HepG2 (cell line): Measurements from ENCODE around the gene PIP5KL1. TPM values are rescaled to one million over a fixed set of nuclear protein-coding genes. Genes with fewer than 3 reads are reported as not detected.

ENCODE experiments used
- ATAC-seq: fragments of 200-7000 bp; cut with Tn5 transposase; 3 replicates; pipeline ENCODE4 v1.9.1; 2020; ENCODE audit warnings: mild to moderate bottlenecking, moderate library complexity
- BruUV-seq: library from RNA; stranded (reverse); fragments of 400-500 nt; replicated peaks from 2 replicates; lab custom pipeline; 2021; lab: Mats Ljungman, UMichigan
- CTCF ChIA-PET: fragments of 300-600 bp; formaldehyde crosslinking; extraction: SDS; loops from one replicate; lab custom pipeline; 2021; ENCODE audit warnings: low total read pairs, inconsistent platforms, low intra/inter-chr PET ratio; lab: Yijun Ruan, JAX
- POLR2A ChIA-PET: fragments of 350-600 bp; sonication (Branson Sonifier 250); formaldehyde crosslinking; loops from one replicate; lab custom pipeline; 2020; ENCODE audit warnings: antibody characterized with exemption, inconsistent platforms; lab: Yijun Ruan, JAX
- DNase-seq: peaks from one replicate; pipeline ENCODE4 v3.0.0-alpha.2; 2015; ENCODE audit warnings: low spot score
- FAIRE-seq: peaks from 3 replicates; lab custom pipeline; 2011; peaks lifted over from hg19 to GRCh38; lab: Jason Lieb, UNC
- H2AFZ ChIP-seq: one replicate; pipeline ENCODE4 v1.6.1; 2011; ENCODE audit warnings: low read length, inconsistent platforms
- H3K27ac ChIP-seq: fragments of 300-600 bp; 3 replicates; pipeline ENCODE4 v1.8.0; 2011; ENCODE audit warnings: mixed run types, mild to moderate bottlenecking, mixed read lengths, low read length, inconsistent platforms; ENCODE audit not compliant: insufficient read depth; ENCODE audit errors: extremely low read length
- H3K27me3 ChIP-seq, 2 experiments: fragments of 200-600 bp in 1 of 2; 2 replicates in 1 of 2; 3 replicates in 1 of 2; pipeline versions ENCODE4 v1.6.0 to v1.8.0; 2011; ENCODE audit warnings: low read length in 2 of 2, mild to moderate bottlenecking in 2 of 2, moderate library complexity in 2 of 2, inconsistent platforms in 1 of 2; ENCODE audit not compliant: insufficient read depth in 2 of 2, control insufficient read depth in 1 of 2
- H3K36me3 ChIP-seq, 2 experiments: fragments of 200-600 bp in 1 of 2; replicated peaks in 1 of 2; 2 replicates in 1 of 2; 3 replicates in 1 of 2; pipeline versions ENCODE4 v1.5.1 to v1.8.0; 2011; ENCODE audit warnings: low read length in 2 of 2, inconsistent platforms in 1 of 2; ENCODE audit not compliant: insufficient read depth in 2 of 2, control insufficient read depth in 1 of 2
- H3K4me1 ChIP-seq: 2 replicates; pipeline ENCODE4 v1.5.1; 2012; ENCODE audit warnings: low read length, inconsistent platforms; ENCODE audit not compliant: insufficient read depth
- H3K4me2 ChIP-seq: 2 replicates; pipeline ENCODE4 v1.6.0; 2011; ENCODE audit warnings: low read depth, low read length, inconsistent platforms
- H3K4me3 ChIP-seq, 3 experiments: fragments of 200-600 bp in 1 of 3; sonication (generic), shearing (Covaris generic) in 1 of 3; replicated peaks in 1 of 3; 2 replicates each; pipeline ENCODE4 v1.5.1; 2011 to 2016; ENCODE audit warnings: low read length in 3 of 3, inconsistent platforms in 2 of 3, low read depth in 2 of 3, mild to moderate bottlenecking in 2 of 3, control low read depth in 1 of 3, mixed read lengths in 1 of 3; ENCODE audit not compliant: insufficient read depth in 1 of 3
- H3K79me2 ChIP-seq: one replicate; pipeline ENCODE4 v1.6.1; 2011; ENCODE audit warnings: low read length, inconsistent platforms; ENCODE audit not compliant: insufficient read depth
- H3K9ac ChIP-seq: 2 replicates; pipeline ENCODE4 v1.6.0; 2011; ENCODE audit warnings: mild to moderate bottlenecking, low read depth, low read length, inconsistent platforms; ENCODE audit not compliant: insufficient read depth
- H3K9me3 ChIP-seq: 2 replicates; pipeline ENCODE4 v1.5.1; 2012; ENCODE audit warnings: mild to moderate bottlenecking, low read length
- H4K20me1 ChIP-seq: 2 replicates; pipeline ENCODE4 v1.6.0; 2011; ENCODE audit warnings: inconsistent platforms, mild to moderate bottlenecking, low read length, moderate library complexity; ENCODE audit not compliant: insufficient read depth
- ARNT2 ChIP-seq: sonication (generic); formaldehyde crosslinking; IDR thresholded peaks from 2 replicates; pipeline ENCODE4 v1.8.0; 2022; ENCODE audit warnings: mild to moderate bottlenecking, low read depth, missing genetic modification reagents, moderate library complexity
- BCL6 ChIP-seq: IDR thresholded peaks from 2 replicates; pipeline ENCODE4 v1.6.1; 2016; ENCODE audit warnings: missing genetic modification reagents, missing compliant biosample characterization
- CCAR2 ChIP-seq: fragments of 200-400 bp; formaldehyde crosslinking; optimal IDR thresholded peaks from 2 replicates; pipeline ENCODE3; 2018; ENCODE audit warnings: low read depth, mild to moderate bottlenecking, low read length, moderate library complexity
- HDAC1 ChIP-seq: sonication (generic); formaldehyde crosslinking; IDR thresholded peaks from 2 replicates; pipeline ENCODE4 v1.5.1; 2020; ENCODE audit warnings: mild to moderate bottlenecking, missing genetic modification reagents
- RFX3 ChIP-seq: IDR thresholded peaks from 2 replicates; pipeline ENCODE4 v1.6.1; 2016; ENCODE audit warnings: missing biosample characterization, missing genetic modification reagents
- SNAI1 ChIP-seq: sonication (generic); formaldehyde crosslinking; IDR thresholded peaks from 2 replicates; pipeline ENCODE4 v1.5.0; 2020; ENCODE audit warnings: mild to moderate bottlenecking, missing genetic modification reagents, borderline replicate concordance
- WIZ ChIP-seq: sonication (generic); formaldehyde crosslinking; IDR thresholded peaks from 2 replicates; pipeline ENCODE4 v1.5.1; 2020; ENCODE audit warnings: mild to moderate bottlenecking, missing genetic modification reagents
- YEATS4 ChIP-seq: sonication (generic); formaldehyde crosslinking; IDR thresholded peaks from 2 replicates; pipeline ENCODE4 v1.4.0; 2020; ENCODE audit warnings: missing genetic modification reagents, borderline replicate concordance
- ZNF142 ChIP-seq: sonication (generic); formaldehyde crosslinking; IDR thresholded peaks from 2 replicates; pipeline ENCODE4 v1.4.0; 2020; ENCODE audit warnings: missing genetic modification reagents
- ZNF570 ChIP-seq: sonication (generic); formaldehyde crosslinking; IDR thresholded peaks from 2 replicates; pipeline ENCODE4 v1.4.0; 2020; ENCODE audit warnings: mild to moderate bottlenecking, missing genetic modification reagents, borderline replicate concordance
- ZNF761 ChIP-seq: sonication (generic); formaldehyde crosslinking; conservative IDR thresholded peaks from 2 replicates; pipeline ENCODE4 v1.4.0; 2020; ENCODE audit warnings: mild to moderate bottlenecking, missing genetic modification reagents
- WGBS: methylation state at CpG from one replicate; pipeline ENCODE4 v1.1.6; 2017; ENCODE audit warnings: low lambda C conversion rate; 5-methylcytosine and 5-hydroxymethylcytosine counted together
- in situ Hi-C: cut with HindIII; loops from 2 replicates; pipeline ENCODE4 v1.10.0; 2017; ENCODE audit warnings: low pct_unique_long_range_greater_than_20kb; ENCODE audit not compliant: extremely low pct_ligation_motif_present
- intact Hi-C: fragments of 100-400 bp; cut with micrococcal nuclease; formaldehyde crosslinking; loops from one replicate; pipeline ENCODE4 v1.10.0; 2022; ENCODE audit not compliant: unreplicated experiment
- polyA plus RNA-seq, 8 experiments: library from polyadenylated mRNA; depleted of rRNA in 3 of 8; stranded (reverse) in 7 of 8; unstranded in 1 of 8; fragments of >200 nt; fragmentation: Illumina TruSeq in 4 of 8; extraction: Trizol in 4 of 8; gene quantifications; 2 replicates each; pipeline versions ENCODE4 v1.2.1 to v1.2.3, GENCODE V29; 2011 to 2016; ENCODE audit warnings: low read depth in 4 of 8, missing spikeins in 1 of 8, mixed read lengths in 1 of 8; ENCODE audit not compliant: insufficient read depth in 1 of 8
- total RNA-seq, 5 experiments: library from RNA; depleted of rRNA; stranded (reverse); fragments of >200 nt; fragmentation: Illumina TruSeq; extraction: Trizol; gene quantifications; 2 replicates each; pipeline ENCODE4 v1.2.3, GENCODE V29; 2016; ENCODE audit warnings: low read depth in 1 of 5
- TF ChIP-seq, protein P1 (sequence below): sonication (generic); formaldehyde crosslinking; IDR thresholded peaks from 2 replicates; pipeline ENCODE4 v1.5.1; 2020; ENCODE audit warnings: missing genetic modification reagents, mild to moderate bottlenecking, borderline replicate concordance
- TF ChIP-seq, protein P2 (sequence below): sonication (generic); formaldehyde crosslinking; IDR thresholded peaks from 2 replicates; pipeline ENCODE4 v1.4.0; 2020; ENCODE audit warnings: missing genetic modification reagents, borderline replicate concordance

The PIP5KL1 gene
- total and polyA plus RNA-seq, 2 of the 13 experiments (the other 11 are each of a cell fraction or from before 2014, with no cell fraction given), result 0.20 to 0.49 TPM

GRCh38 chr9:127884976-127885490 lies 45.5 kb downstream of the PIP5KL1 start:
- no TSS peak for BruUV-seq
- intact Hi-C loops (no loop called here), in situ Hi-C loops (no loop called here)
- Histone ChIP-seq H4K20me1 (no peaks in the 10 kb centered on the region), H2AFZ (no peak overlapping the region), H3K36me3 (peaks cover 9 to 23% of the 10 kb centered on the region in 2 experiments; a peak in 4 of 5 replicates), H3K4me1 (peaks cover 4% of the 10 kb centered on the region; the same call in 1 of the 2 replicates), H3K9ac (no peak overlapping the region), H3K4me3 (no peak overlapping the region), H3K79me2 (no peaks in the 10 kb centered on the region), H3K9me3 (no peaks in the 10 kb centered on the region), H3K27ac (no peak overlapping the region), H3K27me3 (no peaks in the 10 kb centered on the region), H3K4me2 (no peak overlapping the region)
- POLR2A ChIA-PET, result interaction anchor here (0.7 to 2.7 kb wide), 5 partner anchors 10 to 83 kb away, joined by 3 to 12 read pairs (median 3); partner anchors contain the start of genes FPGS and ST6GALNAC4
- FAIRE-seq, result no peak
- 98% methylated on average over 9 of the region's 15 CpGs for WGBS
- no peak for DNase-seq
- CTCF ChIA-PET, result no interaction called here
- no peak; the same call in 2 of the 3 replicates for ATAC-seq
- TF ChIP-seq SNAI1 (CRISPR knock-in tag) (no peak), ZNF761 (CRISPR knock-in tag) (no peak), RFX3 (no peak), BCL6 (no peak), ZNF142 (CRISPR knock-in tag) (no peak), HDAC1 (CRISPR knock-in tag) (no peak), CCAR2 (no peak), WIZ (CRISPR knock-in tag) (no peak), ZNF570 (CRISPR knock-in tag) (no peak), YEATS4 (CRISPR knock-in tag) (no peak), ARNT2 (CRISPR knock-in tag) (no peak)
- TF ChIP-seq, protein P1, sequence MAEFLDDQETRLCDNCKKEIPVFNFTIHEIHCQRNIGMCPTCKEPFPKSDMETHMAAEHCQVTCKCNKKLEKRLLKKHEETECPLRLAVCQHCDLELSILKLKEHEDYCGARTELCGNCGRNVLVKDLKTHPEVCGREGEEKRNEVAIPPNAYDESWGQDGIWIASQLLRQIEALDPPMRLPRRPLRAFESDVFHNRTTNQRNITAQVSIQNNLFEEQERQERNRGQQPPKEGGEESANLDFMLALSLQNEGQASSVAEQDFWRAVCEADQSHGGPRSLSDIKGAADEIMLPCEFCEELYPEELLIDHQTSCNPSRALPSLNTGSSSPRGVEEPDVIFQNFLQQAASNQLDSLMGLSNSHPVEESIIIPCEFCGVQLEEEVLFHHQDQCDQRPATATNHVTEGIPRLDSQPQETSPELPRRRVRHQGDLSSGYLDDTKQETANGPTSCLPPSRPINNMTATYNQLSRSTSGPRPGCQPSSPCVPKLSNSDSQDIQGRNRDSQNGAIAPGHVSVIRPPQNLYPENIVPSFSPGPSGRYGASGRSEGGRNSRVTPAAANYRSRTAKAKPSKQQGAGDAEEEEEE (CRISPR knock-in tag), result no peak
- TF ChIP-seq, protein P2, sequence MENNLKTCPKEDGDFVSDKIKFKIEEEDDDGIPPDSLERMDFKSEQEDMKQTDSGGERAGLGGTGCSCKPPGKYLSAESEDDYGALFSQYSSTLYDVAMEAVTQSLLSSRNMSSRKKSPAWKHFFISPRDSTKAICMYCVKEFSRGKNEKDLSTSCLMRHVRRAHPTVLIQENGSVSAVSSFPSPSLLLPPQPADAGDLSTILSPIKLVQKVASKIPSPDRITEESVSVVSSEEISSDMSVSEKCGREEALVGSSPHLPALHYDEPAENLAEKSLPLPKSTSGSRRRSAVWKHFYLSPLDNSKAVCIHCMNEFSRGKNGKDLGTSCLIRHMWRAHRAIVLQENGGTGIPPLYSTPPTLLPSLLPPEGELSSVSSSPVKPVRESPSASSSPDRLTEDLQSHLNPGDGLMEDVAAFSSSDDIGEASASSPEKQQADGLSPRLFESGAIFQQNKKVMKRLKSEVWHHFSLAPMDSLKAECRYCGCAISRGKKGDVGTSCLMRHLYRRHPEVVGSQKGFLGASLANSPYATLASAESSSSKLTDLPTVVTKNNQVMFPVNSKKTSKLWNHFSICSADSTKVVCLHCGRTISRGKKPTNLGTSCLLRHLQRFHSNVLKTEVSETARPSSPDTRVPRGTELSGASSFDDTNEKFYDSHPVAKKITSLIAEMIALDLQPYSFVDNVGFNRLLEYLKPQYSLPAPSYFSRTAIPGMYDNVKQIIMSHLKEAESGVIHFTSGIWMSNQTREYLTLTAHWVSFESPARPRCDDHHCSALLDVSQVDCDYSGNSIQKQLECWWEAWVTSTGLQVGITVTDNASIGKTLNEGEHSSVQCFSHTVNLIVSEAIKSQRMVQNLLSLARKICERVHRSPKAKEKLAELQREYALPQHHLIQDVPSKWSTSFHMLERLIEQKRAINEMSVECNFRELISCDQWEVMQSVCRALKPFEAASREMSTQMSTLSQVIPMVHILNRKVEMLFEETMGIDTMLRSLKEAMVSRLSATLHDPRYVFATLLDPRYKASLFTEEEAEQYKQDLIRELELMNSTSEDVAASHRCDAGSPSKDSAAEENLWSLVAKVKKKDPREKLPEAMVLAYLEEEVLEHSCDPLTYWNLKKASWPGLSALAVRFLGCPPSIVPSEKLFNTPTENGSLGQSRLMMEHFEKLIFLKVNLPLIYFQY (CRISPR knock-in tag), result no peak
